GM12865 (cell line): ENCODE data around the gene APOL1.
"Not testable (repeated sequence)": the region's sequence is repeated elsewhere in the genome, so short reads cannot be mapped to it uniquely, and the experiment has no call there.

Experiments used
- DNase-seq: peaks from one replicate; pipeline ENCODE4 v3.0.0; 2010; ENCODE audit warnings: low read depth
- H3K4me3 ChIP-seq: 2 replicates; pipeline ENCODE4 v1.5.1; 2011; ENCODE audit warnings: mild to moderate bottlenecking, low read depth, low read length, control low read depth
- TF ChIP-seq, protein P1 (sequence below): IDR thresholded peaks from 2 replicates; pipeline ENCODE4 v1.5.1; 2011; ENCODE audit warnings: low read length, control low read depth, low read depth, inconsistent platforms; ENCODE audit not compliant: insufficient read depth; ENCODE audit errors: missing control alignments

APOL1 gene

GRCh38 chr22:36225333-36225922 is 27.5 kb upstream of the APOL1 start:
- DNase-seq, result no peak
- no peak overlapping the region for H3K4me3 ChIP-seq
- TF ChIP-seq, protein P1, sequence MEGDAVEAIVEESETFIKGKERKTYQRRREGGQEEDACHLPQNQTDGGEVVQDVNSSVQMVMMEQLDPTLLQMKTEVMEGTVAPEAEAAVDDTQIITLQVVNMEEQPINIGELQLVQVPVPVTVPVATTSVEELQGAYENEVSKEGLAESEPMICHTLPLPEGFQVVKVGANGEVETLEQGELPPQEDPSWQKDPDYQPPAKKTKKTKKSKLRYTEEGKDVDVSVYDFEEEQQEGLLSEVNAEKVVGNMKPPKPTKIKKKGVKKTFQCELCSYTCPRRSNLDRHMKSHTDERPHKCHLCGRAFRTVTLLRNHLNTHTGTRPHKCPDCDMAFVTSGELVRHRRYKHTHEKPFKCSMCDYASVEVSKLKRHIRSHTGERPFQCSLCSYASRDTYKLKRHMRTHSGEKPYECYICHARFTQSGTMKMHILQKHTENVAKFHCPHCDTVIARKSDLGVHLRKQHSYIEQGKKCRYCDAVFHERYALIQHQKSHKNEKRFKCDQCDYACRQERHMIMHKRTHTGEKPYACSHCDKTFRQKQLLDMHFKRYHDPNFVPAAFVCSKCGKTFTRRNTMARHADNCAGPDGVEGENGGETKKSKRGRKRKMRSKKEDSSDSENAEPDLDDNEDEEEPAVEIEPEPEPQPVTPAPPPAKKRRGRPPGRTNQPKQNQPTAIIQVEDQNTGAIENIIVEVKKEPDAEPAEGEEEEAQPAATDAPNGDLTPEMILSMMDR, result no peak

DNA sequence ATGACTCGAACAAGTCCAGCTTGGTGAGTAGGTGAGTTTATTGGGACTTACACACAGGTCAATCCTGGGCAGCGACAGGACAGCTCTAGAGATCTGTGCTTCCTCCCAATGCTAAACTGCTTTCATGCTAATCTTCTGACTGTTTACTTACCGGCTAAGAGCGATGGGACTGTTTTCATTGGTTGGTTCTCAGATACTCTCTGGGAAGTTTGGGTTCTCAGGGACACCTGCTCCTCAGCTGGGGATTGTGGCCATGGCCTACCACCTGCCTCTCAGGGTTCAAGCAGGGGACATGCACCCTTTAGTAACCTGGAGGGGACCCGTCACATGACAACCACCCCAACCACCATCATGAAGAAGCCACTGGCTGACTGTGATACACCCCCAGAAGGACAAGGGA is 26.7 kb upstream of the APOL1 start:
- DNase-seq, result no peak
- TF ChIP-seq, protein P1, result no peak
- H3K4me3 ChIP-seq, result no peak overlapping the region

DNA sequence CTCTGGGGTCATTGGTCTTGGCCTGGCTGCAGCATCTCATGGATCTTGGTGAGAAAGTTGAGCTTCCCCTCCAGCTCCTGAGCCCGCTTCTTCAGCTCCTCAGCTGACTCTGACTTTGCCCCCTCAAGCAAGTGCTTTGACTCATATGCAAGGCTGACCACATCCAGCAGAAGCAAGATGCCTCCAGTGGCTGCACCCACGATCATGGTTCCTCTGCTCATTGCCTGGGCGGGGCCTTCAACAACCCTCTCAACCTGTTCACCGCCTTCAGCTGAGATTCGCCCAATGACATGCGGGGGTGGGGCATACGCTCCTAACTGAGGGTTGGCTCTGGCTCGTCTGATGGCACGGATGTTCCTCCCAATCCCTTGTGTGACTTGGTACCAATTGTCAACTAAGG is 25.5 kb upstream of the APOL1 start:
- H3K4me3 ChIP-seq, result no peak overlapping the region
- no peak for DNase-seq
- TF ChIP-seq, protein P1, result no peak

- H3K4me3 ChIP-seq, result no peak overlapping the region
- TF ChIP-seq, protein P1, result no peak
- DNase-seq, result no peak
Observed at GRCh38 chr22:36227806-36228205, 25.1 kb upstream of the APOL1 start.

DNA sequence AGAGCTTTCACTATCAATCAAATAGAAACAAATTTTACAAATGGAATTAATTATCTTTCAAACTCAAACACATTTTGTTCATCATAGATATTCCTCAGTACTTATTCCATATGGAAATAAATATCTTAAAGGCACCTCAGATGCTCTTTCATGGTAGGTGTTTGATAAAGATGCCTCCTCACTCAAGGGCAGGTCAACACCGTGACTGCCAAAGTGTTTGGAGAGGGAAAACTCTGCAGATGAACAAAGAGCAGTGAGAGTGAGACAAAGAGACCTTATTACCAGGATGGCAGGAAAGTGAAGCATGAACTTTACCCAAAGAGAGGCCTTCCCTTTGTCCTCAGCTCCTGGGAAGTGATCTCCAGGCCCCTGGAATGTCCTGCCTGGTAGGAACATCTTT is 24.6 kb upstream of the APOL1 start:
- DNase-seq, H3K4me3 ChIP-seq: not testable (repeated sequence)

GRCh38 chr22:36228944-36229343 is 24.0 kb upstream of the APOL1 start:
- H3K4me3 ChIP-seq, result no peak overlapping the region
- TF ChIP-seq, protein P1, result no peak
- DNase-seq, result no peak

DNA sequence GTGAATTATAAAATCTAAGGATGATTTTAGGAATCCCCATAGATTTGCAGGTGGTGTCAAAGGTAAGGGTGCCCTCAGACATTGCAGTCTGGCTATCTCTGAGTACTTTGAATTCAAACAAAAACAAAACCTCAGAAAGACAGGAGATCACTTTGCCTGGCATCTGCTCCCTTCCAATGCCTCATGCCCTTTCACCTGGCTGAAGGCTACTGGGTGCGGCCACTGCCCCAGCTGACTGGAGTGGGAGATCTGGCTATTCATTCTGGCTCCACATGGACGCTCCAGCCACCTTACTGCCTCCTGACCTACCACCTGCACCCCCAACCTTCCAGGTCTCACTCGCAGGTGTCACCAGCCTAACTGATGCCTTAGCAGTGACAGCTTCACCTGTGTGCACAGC is 23.3 kb upstream of the APOL1 start:
- H3K4me3 ChIP-seq, DNase-seq: not testable (repeated sequence)

DNA sequence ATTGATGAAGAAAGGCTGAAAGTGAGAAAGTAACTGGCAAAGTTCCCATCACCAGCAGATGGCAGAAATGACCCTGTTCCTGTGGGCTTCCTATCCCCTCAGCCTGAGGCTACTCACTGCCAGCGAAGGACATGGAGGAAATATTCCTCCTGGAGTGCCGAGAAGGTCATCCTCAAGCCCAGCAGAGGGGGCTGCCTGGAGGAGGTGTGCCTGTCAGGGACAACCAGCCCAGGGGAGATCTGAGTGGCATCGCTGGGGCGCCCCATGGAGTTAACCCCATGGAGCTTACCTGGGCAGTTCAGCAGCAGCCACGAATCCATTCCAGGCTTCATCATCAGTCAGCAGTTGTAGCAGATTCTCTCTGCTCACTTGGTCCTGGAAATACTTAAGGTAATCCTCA is 21.9 kb upstream of the APOL1 start:
- H3K4me3 ChIP-seq, DNase-seq: not testable (repeated sequence)
